ENCODE measurements around the gene KCNG4.

Gene KCNG4

DNA sequence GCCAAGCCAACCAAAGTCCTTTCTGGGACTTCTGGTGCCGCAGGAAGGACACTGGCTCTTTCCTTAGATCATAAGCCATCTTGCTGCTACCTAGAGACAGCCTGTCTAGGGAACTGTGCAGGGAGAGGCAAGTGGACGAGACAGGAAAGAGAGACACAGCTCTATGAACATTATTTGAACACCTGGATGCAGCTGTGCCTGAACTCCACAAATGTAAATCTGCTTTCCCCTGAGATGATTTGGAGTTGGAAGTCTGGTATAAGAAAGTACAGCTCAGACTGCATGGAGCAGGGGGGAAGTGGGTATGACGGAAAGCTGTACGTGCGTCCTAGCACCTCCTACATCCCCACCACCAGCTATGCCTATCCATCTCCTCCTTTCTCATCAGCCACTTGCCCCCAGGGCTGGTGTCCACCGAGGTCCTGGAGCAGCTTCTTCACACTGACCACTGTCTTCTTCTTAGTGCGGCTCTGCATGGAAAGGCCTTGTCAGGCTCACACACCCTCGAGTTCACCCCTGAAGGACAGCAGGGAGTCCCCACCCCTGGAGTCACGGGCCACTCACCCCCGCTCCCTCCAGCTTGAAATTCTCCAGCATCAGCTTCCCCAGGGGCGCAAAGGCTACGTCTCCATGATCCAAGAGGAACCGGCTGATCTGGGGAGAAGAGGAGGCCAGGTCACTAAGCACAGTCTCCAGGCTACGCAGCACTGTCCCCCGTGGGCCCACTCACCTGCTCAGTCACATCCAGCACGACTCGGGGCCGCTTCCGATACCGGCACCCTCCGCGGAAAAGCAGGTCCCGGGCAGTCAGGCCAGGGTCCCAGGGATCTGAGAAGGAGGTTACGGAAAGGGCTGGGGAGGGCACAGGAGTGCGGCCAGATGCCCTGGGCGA is 56.9 kb downstream of the KCNG4 start:
- DNase-seq (ENCODE audit: low read depth): no peak

DNA sequence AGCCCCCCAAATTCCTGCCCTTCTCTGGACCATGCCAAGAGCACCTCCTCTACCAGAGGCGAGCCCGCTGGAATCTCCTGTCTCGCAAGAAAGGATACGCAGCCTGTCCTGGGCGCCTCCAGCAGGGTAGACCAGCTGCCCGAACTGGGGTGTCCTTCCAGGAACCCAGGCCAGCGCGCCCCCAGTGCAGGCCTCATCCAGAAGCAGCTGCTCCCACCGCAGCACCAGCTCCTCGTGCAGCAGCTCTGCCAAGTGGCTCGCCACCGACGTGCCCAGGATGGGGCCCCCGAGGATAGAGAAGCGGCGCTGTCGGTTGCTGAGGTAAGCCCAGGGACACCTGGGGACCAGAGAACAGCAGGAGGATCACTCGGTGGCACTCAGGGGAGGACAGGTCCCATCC is 57.7 kb downstream of the KCNG4 start:
- no peak for DNase-seq (ENCODE audit: low read depth)

DNA sequence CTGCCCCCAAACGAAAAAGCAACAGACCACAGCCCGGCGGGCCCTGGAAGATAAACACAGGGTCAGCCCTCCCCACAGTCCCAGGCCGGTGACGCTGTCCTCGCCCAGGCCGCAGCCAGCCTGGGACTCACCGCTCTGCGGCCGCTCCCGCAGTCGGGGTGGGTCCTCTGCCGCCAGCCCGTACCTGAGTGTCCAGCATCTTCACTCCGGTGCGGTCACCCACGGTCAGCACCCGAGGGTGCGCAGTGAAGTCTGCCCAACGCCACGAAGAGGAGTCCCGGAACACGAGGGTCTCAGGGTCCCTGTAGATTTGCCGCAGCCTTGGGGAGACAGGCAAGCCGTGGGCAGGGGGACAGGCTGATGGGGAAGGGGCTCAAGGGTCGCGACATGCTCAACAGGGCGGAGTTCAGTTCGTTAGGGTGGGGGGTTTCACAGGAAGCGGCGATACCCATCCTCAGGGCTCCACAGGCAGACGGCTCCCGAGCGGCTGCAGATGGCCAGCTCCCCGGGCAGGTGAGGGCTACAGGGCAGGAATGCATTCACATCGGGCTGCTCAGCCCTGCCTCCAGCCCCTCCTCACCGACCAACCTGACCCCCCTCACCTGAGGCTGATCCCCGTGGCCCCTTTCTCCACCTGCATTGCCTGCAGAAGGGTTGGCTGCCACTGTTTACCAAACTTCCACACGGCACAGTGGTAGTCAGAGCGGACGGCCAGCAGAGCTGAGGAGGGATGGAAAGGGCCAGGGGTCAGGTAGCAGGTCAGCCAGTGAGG is 58.5 kb downstream of the KCNG4 start:
- DNase-seq (ENCODE audit: low read depth): no peak

DNA sequence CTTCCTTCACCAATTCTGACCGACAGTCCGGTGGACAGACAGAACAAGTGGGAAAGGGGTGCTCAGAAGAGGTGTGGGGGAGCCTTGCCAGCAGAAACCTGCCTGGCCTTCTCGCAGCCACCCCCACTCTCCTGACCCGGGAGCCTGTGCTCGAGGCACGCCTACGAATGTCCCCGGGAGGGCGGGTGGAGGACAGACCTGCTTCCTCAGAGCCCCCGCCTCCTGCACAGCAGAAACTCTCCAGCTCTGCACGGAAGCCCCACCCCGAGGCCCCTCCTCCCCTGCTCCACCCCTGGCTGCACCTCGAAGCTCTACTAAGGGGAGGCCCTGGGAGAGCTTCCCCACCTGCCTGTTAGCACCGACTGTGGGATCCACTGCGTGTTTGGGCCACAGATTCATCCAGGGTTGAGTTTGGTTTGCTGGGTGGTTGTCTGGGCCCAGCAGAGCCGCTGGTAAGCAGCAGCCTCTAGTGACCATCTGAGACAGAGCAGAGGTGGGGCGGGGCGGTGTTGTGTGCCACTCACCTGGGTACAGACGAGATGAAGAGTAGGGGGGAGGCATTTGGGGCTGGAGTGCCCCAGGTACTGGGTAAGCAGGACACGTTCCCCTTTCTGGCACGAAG is 59.2 kb downstream of the KCNG4 start:
- DNase-seq (ENCODE audit: low read depth): no peak

DNA sequence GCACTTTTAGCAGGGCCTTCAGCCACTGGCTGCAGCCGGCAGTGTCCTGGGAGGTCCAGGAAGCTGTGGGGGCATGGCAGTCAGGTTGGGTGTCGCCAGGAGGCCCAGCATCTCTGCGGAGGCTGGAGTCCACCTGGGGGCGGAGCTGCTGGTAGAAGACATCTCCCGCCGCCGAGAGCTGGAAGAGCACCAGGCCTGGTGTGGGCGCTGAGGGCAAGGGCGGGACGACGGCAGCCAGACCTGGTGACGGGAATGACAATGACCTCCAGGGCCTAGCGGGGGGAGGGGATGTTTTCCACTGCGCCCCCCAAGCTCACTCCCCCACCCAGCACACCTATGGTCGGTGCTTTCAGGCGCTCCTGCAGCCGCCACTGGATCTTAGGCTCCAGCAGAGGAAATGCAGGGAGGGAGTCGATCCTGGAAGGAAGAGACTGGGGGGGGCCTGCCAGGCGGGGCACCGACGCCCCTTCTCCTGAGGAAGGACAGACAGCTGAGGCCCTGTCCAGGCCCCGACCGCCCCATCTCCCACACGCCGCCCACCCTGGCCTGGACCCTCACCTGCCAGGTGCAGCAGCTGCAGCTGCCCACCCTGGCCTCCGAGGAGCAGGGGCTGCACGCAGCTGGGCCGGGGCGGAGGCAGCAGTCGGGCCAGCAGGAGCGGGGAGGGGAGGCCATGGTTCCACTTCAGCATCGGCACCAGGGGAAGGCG is 60.0 kb downstream of the KCNG4 start:
- no peak for DNase-seq (ENCODE audit: low read depth)

DNA sequence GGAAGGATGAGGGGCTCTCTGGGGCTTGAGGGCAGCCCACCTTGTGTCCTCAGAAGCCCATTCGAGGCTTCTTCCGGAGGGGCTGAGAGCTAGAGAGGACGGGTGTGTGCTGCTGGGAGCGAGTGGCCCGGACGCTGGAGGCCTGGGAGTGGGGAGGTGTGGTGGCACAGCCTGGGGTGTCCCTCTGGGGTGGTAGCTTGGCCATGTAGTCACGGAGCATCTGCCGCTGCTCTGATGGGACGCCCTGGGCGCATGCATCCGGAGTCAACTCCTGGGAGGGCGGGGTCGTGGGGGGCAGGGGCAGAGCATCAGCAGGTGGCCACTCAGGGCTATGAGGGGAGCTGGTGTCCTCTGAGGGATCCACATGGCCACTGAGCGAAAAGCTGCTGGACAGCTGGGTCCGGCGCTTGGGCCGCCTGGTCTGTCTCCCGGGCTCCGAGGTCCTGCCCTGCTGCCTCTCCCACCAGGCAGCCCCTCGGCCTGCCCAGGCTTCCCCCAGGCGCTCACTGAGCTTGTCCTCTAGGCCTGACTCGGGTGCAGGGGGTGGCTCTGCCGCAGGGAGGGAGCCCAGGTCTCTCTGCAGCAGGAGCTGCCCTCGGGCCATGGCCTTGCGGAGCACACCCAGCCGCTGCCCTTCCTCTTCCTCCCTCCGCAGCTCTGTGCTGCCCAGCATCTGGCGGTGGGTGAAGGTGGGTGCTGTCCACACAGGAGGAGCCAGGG is 60.8 kb downstream of the KCNG4 start:
- DNase-seq (ENCODE audit: low read depth): no peak

DNA sequence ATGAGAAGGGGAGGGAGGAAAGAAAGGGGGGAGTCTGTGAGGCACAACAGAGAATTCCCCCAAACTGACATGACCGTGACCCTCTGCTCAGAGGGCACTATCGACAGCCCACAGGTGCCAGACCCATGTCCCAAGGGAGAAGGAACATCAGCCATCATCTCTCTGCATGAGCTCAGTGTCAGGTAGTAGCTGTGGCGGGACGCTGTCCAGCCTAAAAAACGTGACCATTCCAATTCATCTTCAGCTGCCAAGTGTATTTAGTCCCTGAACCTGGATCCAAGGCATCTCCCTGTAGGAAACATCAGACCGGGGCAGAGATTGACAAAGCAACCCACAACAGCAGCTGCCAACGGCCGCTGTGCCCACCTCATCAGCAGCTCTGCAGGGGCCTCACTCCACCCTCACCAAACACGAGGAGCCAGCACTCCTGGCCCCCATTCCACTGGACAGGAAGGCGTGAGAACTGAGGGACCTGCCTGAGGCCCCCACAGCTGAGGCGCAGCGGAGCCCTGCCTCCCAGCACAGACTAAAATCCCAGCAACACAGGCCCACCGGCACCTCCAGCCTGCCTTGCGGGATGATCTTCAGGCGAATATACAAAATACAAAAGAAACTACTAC is 61.6 kb downstream of the KCNG4 start:
- no peak for DNase-seq (ENCODE audit: low read depth)

DNA sequence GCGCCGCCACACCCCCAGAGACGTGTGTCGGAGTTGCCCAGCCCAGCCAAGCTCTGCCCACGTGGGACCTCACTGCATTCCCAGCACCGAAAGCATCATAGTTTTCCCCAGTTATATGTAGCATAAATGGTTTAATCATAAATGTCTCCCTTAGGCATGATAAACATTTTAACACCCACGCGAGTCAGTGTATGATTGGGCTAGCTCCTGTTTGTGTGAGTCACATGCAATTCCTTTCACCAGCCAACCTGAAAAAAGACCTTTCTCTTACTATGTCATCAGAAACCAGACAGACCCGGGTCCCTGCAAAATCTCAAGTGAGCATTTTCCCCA is 62.1 kb downstream of the KCNG4 start:
- no peak for DNase-seq (ENCODE audit: low read depth)

DNA sequence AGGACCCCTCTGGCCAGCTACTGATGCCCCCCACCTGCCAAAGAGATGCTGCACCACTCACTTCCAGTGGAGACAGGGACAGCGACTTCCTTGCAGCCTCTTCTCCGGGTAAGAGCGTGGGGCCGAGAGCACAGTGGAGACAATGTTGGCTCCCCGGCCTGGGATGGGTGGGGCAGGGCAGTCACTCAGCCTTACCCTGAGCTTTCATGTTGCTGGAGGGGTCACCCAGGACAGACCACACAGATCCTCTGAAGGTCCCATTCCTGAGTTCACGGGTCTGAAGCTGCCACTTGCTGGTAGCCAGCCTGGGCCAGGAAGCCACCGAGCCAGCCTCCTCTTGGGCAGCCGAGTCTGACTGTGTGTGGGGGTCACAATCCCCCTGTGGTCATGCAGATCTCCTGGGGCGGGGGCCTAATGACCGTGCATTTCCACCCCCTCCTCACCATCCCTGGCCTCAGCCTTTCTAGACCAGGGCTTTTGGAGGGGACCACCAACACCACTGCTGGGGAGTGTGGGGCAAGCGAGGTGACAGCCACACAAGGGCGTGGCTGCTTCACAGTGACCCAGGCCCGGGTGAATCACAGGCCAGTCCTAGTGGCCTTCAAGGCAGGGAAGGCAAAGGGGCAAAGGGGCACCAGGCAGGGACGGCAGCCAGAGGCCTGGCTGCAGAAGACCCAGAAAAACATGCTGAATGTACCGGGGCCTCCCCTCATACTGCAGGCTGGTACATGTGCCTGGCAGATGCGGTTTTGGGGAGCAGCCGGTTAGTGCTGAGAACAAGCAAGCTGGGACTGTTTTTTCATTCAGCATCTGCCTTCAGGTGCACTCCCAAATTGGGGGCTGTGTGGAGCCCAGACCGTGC is 63.4 kb downstream of the KCNG4 start:
- no peak for DNase-seq (ENCODE audit: low read depth)

DNA sequence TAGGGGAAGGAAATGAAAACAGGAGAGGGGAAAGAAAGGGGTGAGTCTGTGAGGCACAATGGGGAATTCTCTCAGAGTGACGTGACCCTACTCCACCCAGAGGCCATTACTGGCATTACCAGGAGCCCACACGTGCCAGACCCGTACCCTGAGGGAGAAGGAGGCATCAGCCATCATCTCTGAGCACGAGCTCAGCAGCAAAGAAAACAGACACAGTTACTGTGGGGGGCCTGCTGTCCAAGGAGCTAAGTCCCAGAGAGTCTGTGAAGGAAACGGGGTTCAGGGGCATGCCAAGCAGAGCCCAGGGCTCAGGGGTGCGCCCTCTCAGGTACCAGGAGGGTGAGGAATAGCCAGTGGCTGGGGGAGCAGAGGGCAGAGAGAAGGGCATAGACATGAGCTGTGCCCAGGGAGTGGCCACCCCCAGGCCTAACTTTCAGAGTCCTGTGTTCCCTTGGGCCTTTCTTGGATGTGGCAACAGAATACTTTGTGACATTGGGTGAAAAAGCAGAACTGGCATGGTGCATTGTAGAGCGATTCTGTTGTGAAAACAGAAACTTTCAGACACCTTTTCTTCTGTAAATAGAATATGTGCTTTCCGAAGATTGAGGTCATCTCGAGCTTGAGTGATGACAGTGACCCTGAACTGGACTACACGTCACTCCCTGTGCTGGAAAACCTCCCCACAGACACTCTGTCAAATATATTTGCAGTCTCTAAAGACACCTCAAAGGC is 64.3 kb downstream of the KCNG4 start:
- no peak for DNase-seq (ENCODE audit: low read depth)

DNA sequence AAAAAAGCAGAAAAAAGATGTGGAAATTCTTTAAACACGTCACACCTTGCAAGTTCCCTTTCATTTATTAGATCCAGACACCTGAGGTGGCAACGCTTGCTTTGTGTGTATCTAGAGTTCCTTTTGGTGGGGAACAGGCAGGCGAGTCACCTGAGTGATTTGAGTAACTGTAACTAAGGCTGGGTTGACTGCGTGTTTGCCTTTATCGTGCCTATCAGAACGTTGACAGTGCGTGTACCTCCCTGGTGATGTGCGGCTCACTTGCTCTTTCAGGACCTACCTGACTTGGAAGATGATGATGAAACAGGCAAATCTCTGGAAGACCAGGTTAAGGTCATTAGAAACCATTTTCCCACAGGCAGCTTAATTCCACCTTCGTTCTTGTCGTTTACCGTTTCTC is 65.4 kb downstream of the KCNG4 start:
- DNase-seq (ENCODE audit: low read depth): no peak

DNA sequence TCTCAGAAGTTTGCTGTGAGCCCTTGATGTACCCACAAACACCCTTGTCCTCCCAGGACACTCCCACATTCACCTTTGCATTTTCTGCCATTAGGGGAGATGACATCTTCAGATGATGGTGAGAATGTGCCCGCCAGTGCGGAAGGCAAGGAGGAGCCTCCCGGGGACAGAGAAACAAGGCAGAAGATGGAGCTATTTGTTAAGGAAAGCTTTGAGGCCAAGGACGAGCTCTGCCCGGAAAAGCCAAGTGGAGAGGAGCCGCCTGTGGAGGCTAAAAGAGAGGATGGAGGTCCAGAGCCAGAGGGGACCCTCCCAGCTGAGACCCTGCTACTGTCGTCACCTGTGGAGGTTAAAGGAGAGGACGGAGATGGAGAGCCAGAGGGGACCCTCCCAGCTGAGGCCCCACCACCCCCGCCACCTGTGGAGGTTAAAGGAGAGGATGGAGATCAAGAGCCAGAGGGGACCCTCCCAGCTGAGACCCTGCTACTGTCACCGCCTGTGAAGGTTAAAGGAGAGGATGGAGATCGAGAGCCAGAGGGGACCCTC is 70.0 kb downstream of the KCNG4 start:
- DNase-seq (ENCODE audit: low read depth): no peak
